Smooth muscle cell (in vitro differentiated cells): ENCODE results near the gene GRIK4. TPM values are rescaled to one million over a fixed set of nuclear protein-coding genes. Genes with fewer than 3 reads are reported as not detected.
A peak's percentile ranks its signal among the peaks of the same experiment; 100 is the strongest.

Experiments used
- DNase-seq: peaks from one replicate; lab custom pipeline; 2025; ENCODE audit not compliant: unreplicated experiment; lab: John Stamatoyannopoulos, UW
- H2AFZ ChIP-seq: fragments of 200-600 bp; sonication (generic); 2 replicates; pipeline ENCODE4 v1.6.0; 2016; ENCODE audit warnings: antibody characterized with exemption, low read depth, mild to moderate bottlenecking
- H3F3A ChIP-seq: fragments of 200-600 bp; sonication (generic); 2 replicates; pipeline ENCODE4 v1.6.0; 2017; ENCODE audit warnings: antibody characterized with exemption, low read depth
- H3K27ac ChIP-seq: fragments of 200-600 bp; sonication (generic); 2 replicates; pipeline ENCODE4 v1.5.1; 2016; ENCODE audit warnings: low read depth, mild to moderate bottlenecking
- H3K27me3 ChIP-seq: fragments of 200-600 bp; sonication (generic); 2 replicates; pipeline ENCODE4 v1.6.1; 2016; ENCODE audit warnings: low read depth, mild to moderate bottlenecking
- H3K36me3 ChIP-seq: fragments of 200-600 bp; sonication (generic); 2 replicates; pipeline ENCODE4 v1.5.1; 2016; ENCODE audit warnings: low read depth
- H3K4me1 ChIP-seq: fragments of 200-600 bp; sonication (generic); 2 replicates; pipeline ENCODE4 v1.5.1; 2016; ENCODE audit warnings: low read depth
- H3K4me2 ChIP-seq: fragments of 200-600 bp; sonication (generic); 2 replicates; pipeline ENCODE4 v1.6.0; 2016; ENCODE audit warnings: mild to moderate bottlenecking
- H3K4me3 ChIP-seq: fragments of 200-600 bp; sonication (generic); 2 replicates; pipeline ENCODE4 v1.5.1; 2016; ENCODE audit warnings: mild to moderate bottlenecking
- H3K79me2 ChIP-seq: fragments of 200-600 bp; sonication (generic); 2 replicates; pipeline ENCODE4 v1.6.0; 2016; ENCODE audit warnings: low read depth, mild to moderate bottlenecking
- H3K9ac ChIP-seq: fragments of 200-600 bp; sonication (generic); 2 replicates; pipeline ENCODE4 v1.6.0; 2016; ENCODE audit warnings: low read depth
- H3K9me3 ChIP-seq: fragments of 200-600 bp; sonication (generic); replicated peaks from 2 replicates; pipeline ENCODE4 v1.5.1; 2016; ENCODE audit warnings: low read depth
- H4K20me1 ChIP-seq: fragments of 200-600 bp; sonication (generic); 2 replicates; pipeline ENCODE4 v1.6.0; 2016; ENCODE audit warnings: low read depth
- WGBS: methylation state at CpG from one replicate; pipeline ENCODE4 v1.1.7; 2016; ENCODE audit warnings: low lambda C conversion rate; 5-methylcytosine and 5-hydroxymethylcytosine counted together
- polyA plus RNA-seq: library from polyadenylated mRNA; unstranded; fragments of >200 nt; fragmentation: Nextera tagmentation; extraction: Ambion mirVana; gene quantifications from 2 replicates; pipeline ENCODE4 v1.2.1, GENCODE V29; 2016
- total RNA-seq: library from RNA; depleted of rRNA; stranded (reverse); fragments of >200 nt; gene quantifications from 2 replicates; pipeline ENCODE4 v1.2.3, GENCODE V29; 2014
- TF ChIP-seq, protein P1 (sequence below): fragments of 200-600 bp; sonication (generic); IDR thresholded peaks from 2 replicates; pipeline ENCODE4 v1.5.1; 2017; ENCODE audit warnings: borderline replicate concordance, mild to moderate bottlenecking, antibody characterized with exemption; ENCODE audit not compliant: insufficient read depth, poor library complexity, severe bottlenecking

Gene GRIK4
- total and polyA plus RNA-seq, 2 experiments from 2014 or later: not detected

DNA sequence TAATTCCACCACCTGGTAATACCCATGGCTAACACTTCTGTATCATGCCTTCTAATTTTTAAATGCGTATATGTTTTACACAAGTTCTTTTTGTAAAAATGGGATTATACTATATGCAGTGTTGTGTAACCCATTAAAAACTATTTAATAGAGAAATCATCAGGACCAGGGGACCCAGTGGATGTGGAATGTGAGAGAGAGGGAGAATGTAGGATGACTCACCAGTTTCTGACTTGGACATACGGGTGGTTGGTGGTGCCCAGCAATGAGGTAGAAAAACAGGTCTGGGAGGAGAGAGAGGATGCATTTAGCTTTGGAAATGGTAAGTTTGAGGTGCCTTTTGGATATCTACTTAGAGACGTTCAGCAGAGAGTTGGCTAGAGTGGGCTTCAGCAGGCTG is 400.4 kb downstream of the GRIK4 start:
- 71% methylated on average over 3 of the region's 3 CpGs for WGBS
- no peak overlapping the region for H3K4me3 ChIP-seq
- H3K4me1 ChIP-seq: no peaks in the 10 kb centered on the region
- H3K36me3 ChIP-seq: no peaks in the 10 kb centered on the region
- H2AFZ ChIP-seq: no peak overlapping the region
- no peak overlapping the region for H3K27ac ChIP-seq
- TF ChIP-seq, protein P1, sequence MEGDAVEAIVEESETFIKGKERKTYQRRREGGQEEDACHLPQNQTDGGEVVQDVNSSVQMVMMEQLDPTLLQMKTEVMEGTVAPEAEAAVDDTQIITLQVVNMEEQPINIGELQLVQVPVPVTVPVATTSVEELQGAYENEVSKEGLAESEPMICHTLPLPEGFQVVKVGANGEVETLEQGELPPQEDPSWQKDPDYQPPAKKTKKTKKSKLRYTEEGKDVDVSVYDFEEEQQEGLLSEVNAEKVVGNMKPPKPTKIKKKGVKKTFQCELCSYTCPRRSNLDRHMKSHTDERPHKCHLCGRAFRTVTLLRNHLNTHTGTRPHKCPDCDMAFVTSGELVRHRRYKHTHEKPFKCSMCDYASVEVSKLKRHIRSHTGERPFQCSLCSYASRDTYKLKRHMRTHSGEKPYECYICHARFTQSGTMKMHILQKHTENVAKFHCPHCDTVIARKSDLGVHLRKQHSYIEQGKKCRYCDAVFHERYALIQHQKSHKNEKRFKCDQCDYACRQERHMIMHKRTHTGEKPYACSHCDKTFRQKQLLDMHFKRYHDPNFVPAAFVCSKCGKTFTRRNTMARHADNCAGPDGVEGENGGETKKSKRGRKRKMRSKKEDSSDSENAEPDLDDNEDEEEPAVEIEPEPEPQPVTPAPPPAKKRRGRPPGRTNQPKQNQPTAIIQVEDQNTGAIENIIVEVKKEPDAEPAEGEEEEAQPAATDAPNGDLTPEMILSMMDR: no peak
- H3K79me2 ChIP-seq: no peaks in the 10 kb centered on the region
- H3K27me3 ChIP-seq: peaks cover 9% of the 10 kb centered on the region
- DNase-seq: no peak
- no peak overlapping the region for H3K4me2 ChIP-seq
- H3K9me3 ChIP-seq: no peaks in the 10 kb centered on the region
- H3K9ac ChIP-seq: no peak overlapping the region
- H4K20me1 ChIP-seq: no peaks in the 10 kb centered on the region
- no peaks in the 10 kb centered on the region for H3F3A ChIP-seq

DNA sequence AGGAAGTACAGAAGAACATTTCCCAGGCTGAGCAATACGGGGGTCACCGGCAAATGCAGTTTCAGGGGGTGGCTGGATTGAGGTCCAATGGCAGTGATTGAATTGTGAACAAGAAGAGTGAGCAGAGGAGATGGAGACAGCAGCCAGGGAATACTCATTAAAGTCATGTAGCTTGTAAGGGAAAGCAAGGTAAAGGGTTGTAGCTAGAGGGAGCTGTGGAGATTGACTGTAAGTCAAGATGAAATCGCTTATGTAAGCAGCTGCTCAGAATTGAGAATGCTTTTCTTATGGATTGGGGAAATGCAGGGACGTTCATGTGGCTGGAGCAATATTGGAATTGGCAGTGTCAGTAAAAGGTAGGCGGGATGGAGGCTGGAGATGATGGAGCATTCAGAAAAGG is 401.0 kb downstream of the GRIK4 start:
- Histone ChIP-seq H3K9me3 (no peaks in the 10 kb centered on the region), H4K20me1 (no peaks in the 10 kb centered on the region), H3K27me3 (peaks cover 11% of the 10 kb centered on the region), H3F3A (no peaks in the 10 kb centered on the region), H3K27ac (no peak overlapping the region), H2AFZ (no peak overlapping the region), H3K4me2 (no peak overlapping the region), H3K9ac (no peak overlapping the region), H3K79me2 (no peaks in the 10 kb centered on the region), H3K36me3 (no peaks in the 10 kb centered on the region), H3K4me3 (no peak overlapping the region), H3K4me1 (no peaks in the 10 kb centered on the region)
- TF ChIP-seq, protein P1: peak; percentile 23
- 54% methylated on average over 5 of the region's 5 CpGs for WGBS
- no peak for DNase-seq

DNA sequence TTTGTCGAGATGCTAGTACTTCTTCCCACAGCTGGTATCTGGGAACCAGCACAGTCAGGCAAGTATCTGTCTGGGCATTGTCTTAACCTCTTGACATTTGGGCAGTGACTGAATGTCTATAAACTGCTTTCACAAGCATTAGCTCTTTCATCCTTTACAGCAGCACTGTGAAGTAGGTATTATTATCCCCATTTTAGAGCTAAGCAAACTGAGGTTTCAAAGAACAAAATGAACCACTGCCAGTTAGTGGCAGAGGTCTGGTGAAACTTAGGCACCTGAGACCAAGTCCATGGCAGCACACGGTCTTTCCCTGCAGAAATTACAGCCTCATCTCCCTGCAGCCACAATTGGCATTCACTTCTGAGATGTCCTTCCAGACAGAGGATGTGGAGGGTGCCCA is 401.4 kb downstream of the GRIK4 start:
- H3K4me3 ChIP-seq: no peak overlapping the region
- H3K9me3 ChIP-seq: no peaks in the 10 kb centered on the region
- no peaks in the 10 kb centered on the region for H3F3A ChIP-seq
- DNase-seq: no peak
- H3K27ac ChIP-seq: no peak overlapping the region
- 87% methylated on average over 2 of the region's 2 CpGs for WGBS
- H3K4me2 ChIP-seq: no peak overlapping the region
- no peaks in the 10 kb centered on the region for H3K79me2 ChIP-seq
- no peak overlapping the region for H2AFZ ChIP-seq
- TF ChIP-seq, protein P1: no peak
- H3K36me3 ChIP-seq: no peaks in the 10 kb centered on the region
- no peaks in the 10 kb centered on the region for H4K20me1 ChIP-seq
- H3K4me1 ChIP-seq: no peaks in the 10 kb centered on the region
- H3K9ac ChIP-seq: no peak overlapping the region
- H3K27me3 ChIP-seq: peaks cover 16% of the 10 kb centered on the region

DNA sequence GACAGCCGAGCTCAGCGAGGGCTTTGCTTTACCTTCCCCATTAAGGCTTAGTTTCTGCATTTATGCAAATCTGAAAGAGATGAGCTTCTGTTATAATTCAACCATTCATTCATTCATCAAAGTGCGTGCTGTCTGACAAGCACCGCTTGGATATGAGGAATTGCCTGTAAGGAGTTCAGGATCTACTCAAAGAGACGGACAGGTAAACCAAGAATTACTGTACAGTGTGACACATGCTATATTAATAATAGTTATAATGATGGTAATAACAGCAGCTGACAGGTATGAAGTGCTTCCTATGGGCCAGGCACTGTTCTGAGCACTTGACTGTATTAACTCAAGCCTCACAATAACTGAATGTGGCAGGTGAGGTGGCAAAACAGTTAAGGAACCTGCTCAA is 402.5 kb downstream of the GRIK4 start:
- H3K79me2 ChIP-seq: no peaks in the 10 kb centered on the region
- H3K4me2 ChIP-seq: no peak overlapping the region
- H3K27me3 ChIP-seq: peaks cover 27% of the 10 kb centered on the region
- no peak overlapping the region for H3K9ac ChIP-seq
- H3F3A ChIP-seq: no peaks in the 10 kb centered on the region
- no peak for DNase-seq
- TF ChIP-seq, protein P1: no peak
- no peaks in the 10 kb centered on the region for H3K9me3 ChIP-seq
- no peaks in the 10 kb centered on the region for H4K20me1 ChIP-seq
- H3K27ac ChIP-seq: no peak overlapping the region
- no peak overlapping the region for H3K4me3 ChIP-seq
- H3K4me1 ChIP-seq: no peaks in the 10 kb centered on the region
- no peaks in the 10 kb centered on the region for H3K36me3 ChIP-seq
- no peak overlapping the region for H2AFZ ChIP-seq
- 72% methylated on average over 5 of the region's 5 CpGs for WGBS
